Pancreas (tissue), 10 donors: ENCODE results near the gene CMAS. TPM values are rescaled to one million over a fixed set of nuclear protein-coding genes. Genes with fewer than 3 reads are reported as not detected.

Source experiments
- ATAC-seq, 4 donors: fragments of 200-7000 bp; cut with Tn5 transposase; one replicate each; pipeline versions ENCODE4 v1.8.0 to v1.9.1; 2020; ENCODE audit warnings: mild to moderate bottlenecking in 4 of 4, moderate library complexity in 4 of 4
- DNase-seq, 6 donors: peaks; one replicate each; pipeline ENCODE4 v3.0.0-alpha.2; 2020
- FAIRE-seq: peaks from 2 replicates; lab custom pipeline; 2012; peaks lifted over from hg19 to GRCh38; lab: Jason Lieb, UNC
- H3K27ac ChIP-seq, 4 donors: fragments of 200-600 bp; sonication (generic); 1 replicate in 3 of 4; 2 replicates in 1 of 4; pipeline versions ENCODE4 v1.5.0 to v1.8.0; 2020
- H3K27me3 ChIP-seq, 4 donors: fragments of 200-600 bp; one replicate each; pipeline ENCODE4 v1.8.0; 2021
- H3K36me3 ChIP-seq, 3 donors: fragments of 200-600 bp; sonication (generic) in 1 of 3; one replicate each; pipeline versions ENCODE4 v1.5.0 to v1.8.0; 2020 to 2021
- H3K4me1 ChIP-seq, 3 donors: fragments of 200-600 bp; one replicate each; pipeline ENCODE4 v1.8.0; 2021
- H3K4me3 ChIP-seq, 4 donors: fragments of 200-600 bp; sonication (generic) in 2 of 4; one replicate each; pipeline versions ENCODE4 v1.5.0 to v1.8.0; 2020 to 2021
- H3K9me3 ChIP-seq, 4 donors: fragments of 200-600 bp; one replicate each; pipeline ENCODE4 v1.8.0; 2021
- CTCF ChIP-seq, 4 donors: fragments of 200-600 bp; sonication (generic) in 3 of 4; IDR thresholded peaks; one replicate each; pipeline versions ENCODE4 v1.5.0 to v1.8.0; 2021; ENCODE audit warnings: antibody characterized with exemption in 4 of 4
- WGBS, 2 donors: extraction: QIAGEN DNeasy Blood & Tissue Kit; methylation state at CpG; one replicate each; pipeline ENCODE4 v1.1.7; 2013; 5-methylcytosine and 5-hydroxymethylcytosine counted together
- intact Hi-C, 3 donors: fragments of 100-400 bp; cut with DNase I; formaldehyde crosslinking; loops; one replicate each; pipeline versions ENCODE4 v1.11.1 to v1.14.2; 2022
- polyA plus RNA-seq, 2 donors: library from polyadenylated mRNA; stranded (reverse); fragments of 200-250 nt; gene quantifications; one replicate each; pipeline ENCODE4 v1.2.3, GENCODE V29; 2013
- total RNA-seq, 6 donors: library from RNA; stranded (reverse); fragmentation: NEBNext Ultra II Directional in 4 of 6; extraction: Animal tissue kit (Norgen Biotek cat#: 25700) in 4 of 6; gene quantifications; one replicate each; pipeline versions ENCODE4 v1.2.1 to v1.2.4, GENCODE V29; 2021 to 2023
- donor health status: healthy with polysubstance abuse.
- donor health status: DM: no; HTN: no; CAD: no; lungs with moderate emphysema.
- donor health status: DM: no; HTN: no; CAD: no.
- donor health status: control.
- donor health status: control.
- donor health status: Bipolar disorder and iron deficiency.
- donor health status: DM: yes; HTN: yes; CAD: no.
- donor health status: DM: no; HTN: no; CAD: no.
- donor health status: DM: no; HTN: no; CAD: no.
- donor health status: DM: yes; HTN: yes; CAD: no.

CMAS gene
- total and polyA plus RNA-seq, 8 donors: 10.9 to 23.6 (median 16.0) TPM

DNA sequence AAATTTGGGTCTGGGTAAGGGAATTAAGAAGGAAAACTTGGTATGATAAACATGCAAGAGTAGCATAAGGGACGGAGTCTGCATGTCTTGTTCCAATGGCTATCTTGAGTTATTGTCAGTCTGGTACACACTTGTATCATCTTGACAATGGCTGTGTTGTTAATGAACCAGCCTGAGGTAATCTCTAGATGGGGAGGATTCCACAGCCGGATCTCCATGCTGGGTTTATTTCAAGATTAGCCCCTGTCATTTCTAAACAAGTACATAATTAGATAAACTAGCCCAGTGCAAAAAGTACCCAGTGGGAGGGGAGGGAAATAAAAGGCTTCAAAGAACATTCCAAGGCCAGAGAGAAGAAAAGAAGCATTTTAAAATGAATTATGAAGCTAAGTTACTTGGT, 16.5 kb upstream of the CMAS start:
- DNase-seq (no peak), FAIRE-seq (no peak), ATAC-seq (no peak)
- no peaks in the 10 kb centered on the region for H3K27me3 ChIP-seq
- WGBS, 2 donors: 56 to 62% methylated on average over 2 of the region's 2 CpGs
- peaks cover 1 to 2% (median 1%) of the 10 kb centered on the region in 3 donors for H3K4me1 ChIP-seq
- no peak for TF ChIP-seq CTCF (IDR thresholded peaks at IDR 0.05)
- H3K4me3 ChIP-seq: no peak overlapping the region
- no peak overlapping the region for H3K27ac ChIP-seq
- intact Hi-C loops: no loop called here
- H3K9me3 ChIP-seq: no peaks in the 10 kb centered on the region
- H3K36me3 ChIP-seq: no peaks in the 10 kb centered on the region

DNA sequence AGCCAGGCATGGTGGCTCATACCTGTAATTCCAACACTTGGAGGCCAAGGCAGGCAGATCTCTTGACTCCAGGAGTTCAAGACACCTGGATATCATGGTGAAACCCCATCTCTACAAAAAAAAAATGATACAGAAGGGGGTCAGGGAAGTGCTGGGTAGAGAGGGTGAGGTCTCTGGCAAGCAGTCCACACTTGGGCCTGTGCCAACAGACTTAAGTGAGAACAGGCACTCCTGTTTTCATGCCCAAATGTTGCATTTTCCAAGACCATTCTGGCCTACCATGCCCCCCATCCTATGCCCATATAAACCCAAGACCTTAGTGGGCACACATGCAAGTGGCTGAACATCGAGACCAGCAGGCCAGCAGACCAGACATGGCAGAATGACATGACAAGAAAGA, 16.0 kb upstream of the CMAS start:
- Histone ChIP-seq H3K4me1 (peaks cover 6 to 7% (median 6%) of the 10 kb centered on the region in 3 donors), H3K4me3 (no peak overlapping the region), H3K27ac (no peak overlapping the region), H3K9me3 (no peaks in the 10 kb centered on the region), H3K36me3 (no peaks in the 10 kb centered on the region), H3K27me3 (no peaks in the 10 kb centered on the region)
- ATAC-seq (no peak), DNase-seq (peak in 1 of 6 donors; percentile 31), FAIRE-seq (no peak)
- TF ChIP-seq CTCF (IDR thresholded peaks at IDR 0.05): no peak
- WGBS, 2 donors: 92 to 96% methylated on average over 1 of the region's 1 CpG
- intact Hi-C loops: no loop called here

GRCh38 chr12:22032732-22033131, 13.3 kb upstream of the CMAS start:
- Histone ChIP-seq H3K27ac (no peak overlapping the region), H3K4me1 (peaks cover 7 to 18% (median 10%) of the 10 kb centered on the region in 3 donors), H3K36me3 (no peaks in the 10 kb centered on the region), H3K9me3 (no peaks in the 10 kb centered on the region), H3K27me3 (no peaks in the 10 kb centered on the region), H3K4me3 (no peak overlapping the region)
- ATAC-seq: no peak
- no peak for DNase-seq
- TF ChIP-seq CTCF (IDR thresholded peaks at IDR 0.05): no peak
- intact Hi-C loops: no loop called here
- no peak for FAIRE-seq

DNA sequence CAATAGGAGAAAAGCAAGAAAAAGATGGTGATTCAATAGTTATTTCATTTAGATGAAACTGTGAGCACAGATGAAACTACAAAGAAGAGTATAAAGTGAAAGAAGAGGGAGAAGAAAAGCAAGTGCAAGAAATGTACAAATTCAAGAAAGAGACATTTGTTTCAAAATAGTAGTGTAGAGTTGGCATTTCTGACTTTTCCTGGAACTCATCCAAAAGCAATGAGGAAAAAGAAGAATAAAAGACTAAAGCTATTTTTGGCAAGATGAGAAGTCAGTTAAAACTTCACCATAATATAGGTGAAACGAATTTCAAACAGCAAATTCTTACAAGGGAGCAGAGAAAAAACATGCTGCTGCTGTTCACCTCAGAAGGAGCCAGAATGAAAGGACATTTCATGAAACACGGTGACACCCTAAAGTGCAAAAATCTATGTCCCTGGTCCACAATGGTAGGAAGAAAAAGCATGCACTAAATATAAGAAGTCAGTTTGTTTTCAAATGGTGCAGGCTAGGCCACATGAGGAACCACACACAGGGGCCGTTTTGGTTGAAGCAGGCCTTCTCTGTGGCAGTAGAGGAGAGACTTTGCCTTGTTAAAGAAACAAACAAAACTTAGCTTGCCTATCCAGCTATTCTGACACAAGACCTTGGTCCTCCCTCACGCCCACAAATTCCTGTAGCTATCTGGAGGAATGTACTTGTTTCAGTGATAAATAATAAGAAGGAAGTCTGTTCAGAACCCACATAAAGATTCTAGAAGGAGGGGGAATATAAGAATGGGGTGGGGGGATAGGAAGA, 11.1 kb upstream of the CMAS start:
- DNase-seq: no peak
- H3K27ac ChIP-seq: peak overlapping the region in 2 of 4 donors; percentile 11 to 53
- H3K9me3 ChIP-seq: no peaks in the 10 kb centered on the region
- TF ChIP-seq CTCF (IDR thresholded peaks at IDR 0.05): no peak
- no peak for FAIRE-seq
- ATAC-seq: peak; percentile 48 to 88 (median 59)
- H3K4me3 ChIP-seq: no peak overlapping the region
- H3K36me3 ChIP-seq: no peaks in the 10 kb centered on the region
- peaks cover 7 to 18% (median 10%) of the 10 kb centered on the region in 3 donors for H3K4me1 ChIP-seq
- 10 to 11% methylated on average over 4 of the region's 4 CpGs for WGBS, 2 donors
- intact Hi-C loops: no loop called here
- H3K27me3 ChIP-seq: no peaks in the 10 kb centered on the region

- WGBS, 2 donors: 64 to 67% methylated on average over 3 of the region's 3 CpGs
- Histone ChIP-seq H3K9me3 (no peaks in the 10 kb centered on the region), H3K4me3 (no peak overlapping the region), H3K36me3 (no peaks in the 10 kb centered on the region), H3K27me3 (no peaks in the 10 kb centered on the region), H3K4me1 (peaks cover 7 to 18% (median 10%) of the 10 kb centered on the region in 3 donors), H3K27ac (no peak overlapping the region)
- TF ChIP-seq CTCF (IDR thresholded peaks at IDR 0.05): no peak
- intact Hi-C loops: no loop called here
- no peak for FAIRE-seq
- no peak for ATAC-seq
- DNase-seq: no peak
Measured at GRCh38 chr12:22037947-22038346, 8.1 kb upstream of the CMAS start.
